AG04450 (cell line): ENCODE results near the gene CDKAL1. TPM values are rescaled to one million over a fixed set of nuclear protein-coding genes. Genes with fewer than 3 reads are reported as not detected.

Experiments
- CTCF ChIA-PET: fragments of 300-600, 350-600 bp; formaldehyde crosslinking; extraction: SDS; loops from one replicate; lab custom pipeline; 2022; ENCODE audit warnings: antibody characterized with exemption, inconsistent platforms; lab: Charles Lee
- POLR2A ChIA-PET: fragments of 350-600 bp; formaldehyde crosslinking; extraction: SDS; loops from one replicate; lab custom pipeline; 2021; ENCODE audit warnings: antibody characterized with exemption, inconsistent platforms; lab: Yijun Ruan, JAX
- DNase-seq: peaks from one replicate; pipeline ENCODE4 v3.0.0-alpha.2; 2011; ENCODE audit warnings: low read depth, low spot score
- H3K27ac ChIP-seq: one replicate; pipeline ENCODE4 v1.5.1; 2012; ENCODE audit warnings: low read depth, low read length, control low read depth
- H3K27me3 ChIP-seq: one replicate; pipeline ENCODE4 v1.6.0; 2012; ENCODE audit warnings: low read length; ENCODE audit not compliant: control insufficient read depth, insufficient read depth
- H3K4me3 ChIP-seq: 2 replicates; pipeline ENCODE4 v1.5.1; 2011; ENCODE audit warnings: mild to moderate bottlenecking, low read depth, low read length, control low read depth
- H3K9me3 ChIP-seq: 2 replicates; pipeline ENCODE4 v1.5.1; 2012; ENCODE audit warnings: low read length; ENCODE audit not compliant: control insufficient read depth, insufficient read depth
- polyA plus RNA-seq: library from polyadenylated mRNA; depleted of rRNA; stranded (reverse); fragments of >200 nt; gene quantifications from 2 replicates; pipeline ENCODE4 v1.2.3, GENCODE V29; 2011
- TF ChIP-seq, protein P1 (sequence below): IDR thresholded peaks from 2 replicates; pipeline ENCODE4 v1.5.1; 2011; ENCODE audit warnings: low read depth, low read length, control low read depth, inconsistent platforms

Gene CDKAL1
- polyA plus RNA-seq, 1 experiment: 9.2 TPM

DNA sequence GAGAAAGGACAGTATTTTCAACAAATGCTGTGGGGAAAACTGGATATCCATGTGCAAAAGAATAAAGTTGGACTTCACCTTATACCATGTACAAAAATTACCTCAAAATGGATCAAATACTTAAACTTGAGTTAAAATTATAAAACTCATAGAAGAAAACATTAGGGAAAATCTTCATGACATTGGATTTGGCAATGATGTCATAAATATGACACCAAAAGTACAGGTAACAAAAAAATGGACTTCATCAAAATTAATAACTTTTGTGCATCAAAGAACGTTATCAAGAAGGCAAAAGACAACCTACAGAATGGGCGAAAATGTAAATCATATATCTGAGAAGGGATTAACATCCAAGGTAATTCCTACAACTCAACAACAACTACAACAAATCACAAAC lies 704.0 kb downstream of the CDKAL1 start:
- Histone ChIP-seq H3K27ac (no peak overlapping the region), H3K9me3 (peaks cover under 1% of the 10 kb centered on the region; the same call in 1 of the 2 replicates), H3K27me3 (no peaks in the 10 kb centered on the region), H3K4me3 (no peak overlapping the region)
- no peak for DNase-seq
- POLR2A ChIA-PET: no interaction called here
- CTCF ChIA-PET: interaction anchor here (0.6 kb wide), 1 partner anchor 102 kb away, joined by 3 read pairs; no protein-coding TSS in a partner anchor
- TF ChIP-seq, protein P1, sequence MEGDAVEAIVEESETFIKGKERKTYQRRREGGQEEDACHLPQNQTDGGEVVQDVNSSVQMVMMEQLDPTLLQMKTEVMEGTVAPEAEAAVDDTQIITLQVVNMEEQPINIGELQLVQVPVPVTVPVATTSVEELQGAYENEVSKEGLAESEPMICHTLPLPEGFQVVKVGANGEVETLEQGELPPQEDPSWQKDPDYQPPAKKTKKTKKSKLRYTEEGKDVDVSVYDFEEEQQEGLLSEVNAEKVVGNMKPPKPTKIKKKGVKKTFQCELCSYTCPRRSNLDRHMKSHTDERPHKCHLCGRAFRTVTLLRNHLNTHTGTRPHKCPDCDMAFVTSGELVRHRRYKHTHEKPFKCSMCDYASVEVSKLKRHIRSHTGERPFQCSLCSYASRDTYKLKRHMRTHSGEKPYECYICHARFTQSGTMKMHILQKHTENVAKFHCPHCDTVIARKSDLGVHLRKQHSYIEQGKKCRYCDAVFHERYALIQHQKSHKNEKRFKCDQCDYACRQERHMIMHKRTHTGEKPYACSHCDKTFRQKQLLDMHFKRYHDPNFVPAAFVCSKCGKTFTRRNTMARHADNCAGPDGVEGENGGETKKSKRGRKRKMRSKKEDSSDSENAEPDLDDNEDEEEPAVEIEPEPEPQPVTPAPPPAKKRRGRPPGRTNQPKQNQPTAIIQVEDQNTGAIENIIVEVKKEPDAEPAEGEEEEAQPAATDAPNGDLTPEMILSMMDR: no peak

- TF ChIP-seq, protein P1: no peak
- POLR2A ChIA-PET: no interaction called here
- H3K4me3 ChIP-seq: no peak overlapping the region
- no peaks in the 10 kb centered on the region for H3K9me3 ChIP-seq
- CTCF ChIA-PET: no interaction called here
- H3K27me3 ChIP-seq: no peaks in the 10 kb centered on the region
- DNase-seq: no peak
- no peak overlapping the region for H3K27ac ChIP-seq
These were observed 706.5 kb downstream of the CDKAL1 start for GRCh38 chr6:21240709-21241108.

- DNase-seq: no peak
- ChIA-PET POLR2A (no interaction called here), CTCF (no interaction called here)
- TF ChIP-seq, protein P1: no peak
- Histone ChIP-seq H3K9me3 (no peaks in the 10 kb centered on the region), H3K27me3 (no peaks in the 10 kb centered on the region), H3K27ac (no peak overlapping the region), H3K4me3 (no peak overlapping the region)
These were observed 707.2 kb downstream of the CDKAL1 start for GRCh38 chr6:21241231-21242130.

DNA sequence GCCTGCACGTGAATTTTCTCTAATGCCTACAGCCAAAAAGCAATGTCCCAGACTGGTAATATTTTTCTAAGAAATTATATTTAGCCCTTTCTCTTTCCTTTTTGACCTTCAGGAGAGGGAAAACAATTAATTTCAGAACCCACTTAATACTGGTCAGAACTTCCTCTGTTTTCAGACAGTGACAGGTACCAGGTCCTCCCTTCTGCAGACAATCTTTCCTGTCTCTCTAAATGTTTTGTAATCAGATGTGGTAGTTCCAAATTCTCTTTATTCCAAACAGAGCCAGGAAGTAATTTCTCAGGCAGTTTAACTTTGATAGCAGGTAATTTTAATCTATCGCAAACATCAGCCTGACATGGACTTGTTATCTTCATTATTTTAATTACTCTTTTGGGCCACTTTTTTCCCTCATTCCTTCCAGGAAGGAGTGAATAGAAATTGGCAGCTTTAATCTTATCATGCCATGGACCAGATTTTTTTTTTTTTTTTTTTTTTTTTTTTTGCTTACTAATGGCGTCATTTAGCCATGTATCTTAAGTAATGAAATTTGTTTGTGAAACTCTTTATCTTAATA lies 710.7 kb downstream of the CDKAL1 start:
- DNase-seq: no peak
- ChIA-PET POLR2A (no interaction called here), CTCF (no interaction called here)

More for the DNA sequence above, 710.7 kb downstream of the CDKAL1 start:
- Histone ChIP-seq H3K27me3 (no peaks in the 10 kb centered on the region), H3K4me3 (no peak overlapping the region), H3K27ac (no peak overlapping the region), H3K9me3 (no peaks in the 10 kb centered on the region)
- TF ChIP-seq, protein P1: no peak
